Activated CD4-positive, alpha-beta T cell treated with anti-CD3 and anti-CD28 coated beads, Interleukin-2, amount 10 ng/mL, durations not matched to agents 7 days and 5 days (primary cell): Measurements from ENCODE around the gene RUBCNL. TPM values are rescaled to one million over a fixed set of nuclear protein-coding genes. Genes with fewer than 3 reads are reported as not detected.

Experiments
- CTCF ChIA-PET: fragments of 350-600 bp; sonication (Branson Sonifier 250); formaldehyde crosslinking; loops from one replicate; lab custom pipeline; 2021; ENCODE audit warnings: antibody characterized with exemption; lab: Charles Lee
- POLR2A ChIA-PET: fragments of 350-600 bp; sonication (Branson Sonifier 250); formaldehyde crosslinking; loops from one replicate; lab custom pipeline; 2021; ENCODE audit warnings: antibody characterized with exemption; lab: Charles Lee
- DNase-seq: peaks from one replicate; pipeline ENCODE4 v3.0.0-alpha.2; 2020
- H3K27ac Mint-ChIP-seq: one replicate; pipeline ENCODE4 v1.8.0; 2021; ENCODE audit warnings: mild to moderate bottlenecking, moderate library complexity, mixed read lengths
- H3K27me3 Mint-ChIP-seq: one replicate; pipeline ENCODE4 v1.8.0; 2021; ENCODE audit warnings: mixed read lengths
- H3K36me3 Mint-ChIP-seq: one replicate; pipeline ENCODE4 v1.8.0; 2021; ENCODE audit warnings: low read depth, mixed read lengths
- H3K4me1 Mint-ChIP-seq: one replicate; pipeline ENCODE4 v1.8.0; 2021; ENCODE audit warnings: mixed read lengths
- H3K4me3 Mint-ChIP-seq: one replicate; pipeline ENCODE4 v1.8.0; 2021; ENCODE audit warnings: mild to moderate bottlenecking, moderate library complexity, mixed read lengths
- H3K9me3 Mint-ChIP-seq: one replicate; pipeline ENCODE4 v1.8.0; 2021; ENCODE audit warnings: mixed read lengths
- total RNA-seq, 2 experiments: library from RNA; stranded (reverse); gene quantifications; one replicate each; pipeline ENCODE4 v1.2.3, GENCODE V29; 2021

The RUBCNL gene
- total RNA-seq, 2 experiments from 2014 or later = not detected

GRCh38 chr13:46367617-46368327, 19.3 kb downstream of the RUBCNL start:
- H3K36me3 Mint-ChIP-seq = no peaks in the 10 kb centered on the region
- ChIA-PET CTCF (no interaction called here), POLR2A (no interaction called here)

GRCh38 chr13:46361276-46361934, 25.6 kb downstream of the RUBCNL start:
- Mint-ChIP-seq H3K9me3 (no peaks in the 10 kb centered on the region), H3K4me1 (no peaks in the 10 kb centered on the region), H3K27ac (no peak overlapping the region), H3K36me3 (no peaks in the 10 kb centered on the region), H3K27me3 (no peaks in the 10 kb centered on the region), H3K4me3 (no peak overlapping the region)
- POLR2A ChIA-PET = no interaction called here
- CTCF ChIA-PET = interaction anchor here (0.7 kb wide), 1 partner anchor 55 kb away, joined by 3 read pairs; no protein-coding TSS in a partner anchor
- DNase-seq = no peak

More at GRCh38 chr13:46367617-46368327, 19.3 kb downstream of the RUBCNL start:
- no peaks in the 10 kb centered on the region for H3K9me3 Mint-ChIP-seq
- no peak overlapping the region for H3K4me3 Mint-ChIP-seq
- no peaks in the 10 kb centered on the region for H3K4me1 Mint-ChIP-seq
- DNase-seq = no peak
- H3K27me3 Mint-ChIP-seq = peaks cover 2% of the 10 kb centered on the region
- H3K27ac Mint-ChIP-seq = no peak overlapping the region

GRCh38 chr13:46360604-46361003, 26.4 kb downstream of the RUBCNL start:
- Mint-ChIP-seq H3K4me1 (no peaks in the 10 kb centered on the region), H3K4me3 (no peak overlapping the region), H3K36me3 (no peaks in the 10 kb centered on the region), H3K9me3 (no peaks in the 10 kb centered on the region), H3K27me3 (no peaks in the 10 kb centered on the region), H3K27ac (no peak overlapping the region)
- POLR2A ChIA-PET = no interaction called here
- DNase-seq = no peak
- CTCF ChIA-PET = interaction anchor here (0.6 to 1.5 kb wide), 3 partner anchors 10 to 87 kb away, joined by 3 to 5 read pairs (median 3); no protein-coding TSS in a partner anchor

GRCh38 chr13:46359714-46360113, 27.3 kb downstream of the RUBCNL start:
- ChIA-PET POLR2A (no interaction called here), CTCF (interaction anchor here (1.5 kb wide), 1 partner anchor 11 kb away, joined by 5 read pairs; no protein-coding TSS in a partner anchor)
- DNase-seq = no peak
- Mint-ChIP-seq H3K9me3 (peaks cover 2% of the 10 kb centered on the region), H3K27me3 (no peaks in the 10 kb centered on the region), H3K4me3 (no peak overlapping the region), H3K27ac (no peak overlapping the region), H3K4me1 (peaks cover 3% of the 10 kb centered on the region), H3K36me3 (no peaks in the 10 kb centered on the region)

GRCh38 chr13:46355901-46356590, 31.0 kb downstream of the RUBCNL start:
- Mint-ChIP-seq H3K4me1 (peaks cover 11% of the 10 kb centered on the region), H3K9me3 (peaks cover 17% of the 10 kb centered on the region), H3K27ac (no peak overlapping the region), H3K36me3 (peaks cover 2% of the 10 kb centered on the region), H3K4me3 (no peak overlapping the region), H3K27me3 (no peaks in the 10 kb centered on the region)
- POLR2A ChIA-PET = no interaction called here
- CTCF ChIA-PET = interaction anchor here (1.3 to 2.7 kb wide), 2 partner anchors 11 to 196 kb away, joined by 4 to 8 read pairs; no protein-coding TSS in a partner anchor
- DNase-seq = no peak

GRCh38 chr13:46355088-46355468, 32.0 kb downstream of the RUBCNL start:
- CTCF ChIA-PET = interaction anchor here (0.7 to 2.7 kb wide), 9 partner anchors 9 to 330 kb away, joined by 3 to 10 read pairs (median 4); no protein-coding TSS in a partner anchor
- DNase-seq = no peak
- H3K4me3 Mint-ChIP-seq = no peak overlapping the region
- peaks cover 20% of the 10 kb centered on the region for H3K9me3 Mint-ChIP-seq
- POLR2A ChIA-PET = no interaction called here
- H3K4me1 Mint-ChIP-seq = peaks cover 11% of the 10 kb centered on the region
- no peaks in the 10 kb centered on the region for H3K27me3 Mint-ChIP-seq
- no peak overlapping the region for H3K27ac Mint-ChIP-seq
- H3K36me3 Mint-ChIP-seq = peaks cover 6% of the 10 kb centered on the region

GRCh38 chr13:46354156-46355087, 32.6 kb downstream of the RUBCNL start:
- POLR2A ChIA-PET = no interaction called here
- Mint-ChIP-seq H3K4me3 (no peak overlapping the region), H3K27ac (no peak overlapping the region), H3K36me3 (peaks cover 6% of the 10 kb centered on the region), H3K27me3 (no peaks in the 10 kb centered on the region), H3K9me3 (peaks cover 20% of the 10 kb centered on the region), H3K4me1 (peaks cover 11% of the 10 kb centered on the region)
- DNase-seq = peak; percentile 24
- CTCF ChIA-PET = interaction anchor here (0.7 to 2.7 kb wide), 8 partner anchors 10 to 194 kb away, joined by 3 to 10 read pairs (median 4); no protein-coding TSS in a partner anchor

- H3K4me3 Mint-ChIP-seq = no peak overlapping the region
- peaks cover 20% of the 10 kb centered on the region for H3K9me3 Mint-ChIP-seq
- H3K36me3 Mint-ChIP-seq = peaks cover 6% of the 10 kb centered on the region
- H3K27me3 Mint-ChIP-seq = no peaks in the 10 kb centered on the region
- peaks cover 11% of the 10 kb centered on the region for H3K4me1 Mint-ChIP-seq
- CTCF ChIA-PET = interaction anchor here (1.0 kb wide), 1 partner anchor 17 kb away, joined by 3 read pairs; no protein-coding TSS in a partner anchor
- no peak for DNase-seq
- POLR2A ChIA-PET = no interaction called here
- no peak overlapping the region for H3K27ac Mint-ChIP-seq
Measured at GRCh38 chr13:46352805-46353204, 34.2 kb downstream of the RUBCNL start.

- peaks cover 10% of the 10 kb centered on the region for H3K4me1 Mint-ChIP-seq
- no peak overlapping the region for H3K4me3 Mint-ChIP-seq
- DNase-seq = no peak
- no peaks in the 10 kb centered on the region for H3K27me3 Mint-ChIP-seq
- CTCF ChIA-PET = interaction anchor here (0.9 kb wide), 1 partner anchor 14 kb away, joined by 3 read pairs; no protein-coding TSS in a partner anchor
- peaks cover 6% of the 10 kb centered on the region for H3K36me3 Mint-ChIP-seq
- POLR2A ChIA-PET = no interaction called here
- H3K27ac Mint-ChIP-seq = no peak overlapping the region
- peaks cover 20% of the 10 kb centered on the region for H3K9me3 Mint-ChIP-seq
Measured at GRCh38 chr13:46350003-46350402, 37.0 kb downstream of the RUBCNL start.

GRCh38 chr13:46348961-46349360, 38.1 kb downstream of the RUBCNL start:
- H3K27me3 Mint-ChIP-seq = no peaks in the 10 kb centered on the region
- no peak for DNase-seq
- CTCF ChIA-PET = interaction anchor here (0.7 kb wide), 1 partner anchor 910 kb away, joined by 6 read pairs; no protein-coding TSS in a partner anchor
- peaks cover 2% of the 10 kb centered on the region for H3K4me1 Mint-ChIP-seq
- peaks cover 13% of the 10 kb centered on the region for H3K9me3 Mint-ChIP-seq
- H3K4me3 Mint-ChIP-seq = no peak overlapping the region
- H3K36me3 Mint-ChIP-seq = peaks cover 6% of the 10 kb centered on the region
- no peak overlapping the region for H3K27ac Mint-ChIP-seq
- POLR2A ChIA-PET = no interaction called here

- CTCF ChIA-PET = no interaction called here
- POLR2A ChIA-PET = no interaction called here
- no peak for DNase-seq
- Mint-ChIP-seq H3K27me3 (no peaks in the 10 kb centered on the region), H3K27ac (no peak overlapping the region), H3K36me3 (peaks cover 6% of the 10 kb centered on the region), H3K4me3 (no peak overlapping the region), H3K9me3 (peaks cover 2% of the 10 kb centered on the region), H3K4me1 (no peaks in the 10 kb centered on the region)
Measured at GRCh38 chr13:46347277-46347676, 39.8 kb downstream of the RUBCNL start.

GRCh38 chr13:46345866-46346265, 41.2 kb downstream of the RUBCNL start:
- ChIA-PET POLR2A (no interaction called here), CTCF (interaction anchor here (0.7 to 3.0 kb wide), 5 partner anchors 9 to 419 kb away, joined by 3 to 13 read pairs (median 6); no protein-coding TSS in a partner anchor)
- no peak overlapping the region for H3K27ac Mint-ChIP-seq
- H3K4me1 Mint-ChIP-seq = peaks cover 9% of the 10 kb centered on the region
- no peak for DNase-seq
- H3K27me3 Mint-ChIP-seq = no peaks in the 10 kb centered on the region
- peaks cover 3% of the 10 kb centered on the region for H3K36me3 Mint-ChIP-seq
- no peak overlapping the region for H3K4me3 Mint-ChIP-seq
- H3K9me3 Mint-ChIP-seq = peaks cover 2% of the 10 kb centered on the region
